ENCODE results near the gene NBAS.

GRCh38 chr2:15287447-15288184 is 273.5 kb downstream of the NBAS start:
- TF ChIP-seq CTCF (IDR thresholded peaks at IDR 0.05) (no peak), POLR2AphosphoS5 (IDR thresholded peaks at IDR 0.05; ENCODE audit: low read depth, low read length) (no peak), EZH2phosphoT487 (IDR thresholded peaks at IDR 0.05; ENCODE audit: borderline replicate concordance, low read depth) (no peak), REST (IDR thresholded peaks at IDR 0.05; ENCODE audit: low read depth, low read length) (no peak), FOXM1 (IDR thresholded peaks at IDR 0.05; ENCODE audit: low read depth) (no peak), RCOR1 (IDR thresholded peaks at IDR 0.05; ENCODE audit: low read length) (no peak), MAX (IDR thresholded peaks at IDR 0.05; ENCODE audit: low read depth) (no peak), EP300 (IDR thresholded peaks at IDR 0.05; ENCODE audit: borderline replicate concordance in 1 of 2, low read depth in 1 of 2, low read length in 1 of 2) (no peak), GABPA (IDR thresholded peaks at IDR 0.05; ENCODE audit: low read depth) (no peak), ZBTB33 (IDR thresholded peaks at IDR 0.05; ENCODE audit: borderline replicate concordance, low read depth) (no peak), TAF1 (IDR thresholded peaks at IDR 0.05; ENCODE audit: borderline replicate concordance, low read depth, low read length) (no peak)

Measured in SK-N-SH (cell line).